ENCODE data around the gene IGF2R.
"Not testable (repeated sequence)": the region's sequence is repeated elsewhere in the genome, so short reads cannot be mapped to it uniquely, and the experiment has no call there.

IGF2R gene

GRCh38 chr6:160140493-160140892 is 171.6 kb downstream of the IGF2R start:
- DNase-seq = not testable (repeated sequence)

GRCh38 chr6:160141001-160141726 is 172.3 kb downstream of the IGF2R start:
- DNase-seq = no peak

- DNase-seq = no peak
Observed at GRCh38 chr6:160142115-160142715, 173.3 kb downstream of the IGF2R start.

- no peak for DNase-seq
Observed at GRCh38 chr6:160146454-160147145, 177.7 kb downstream of the IGF2R start.

- DNase-seq = no peak
Observed at GRCh38 chr6:160147146-160147536, 178.3 kb downstream of the IGF2R start.

GRCh38 chr6:160154471-160154870 is 185.6 kb downstream of the IGF2R start:
- no peak for DNase-seq

GRCh38 chr6:160156842-160157241 is 188.0 kb downstream of the IGF2R start:
- no peak for DNase-seq

- no peak for DNase-seq
Observed at GRCh38 chr6:160160450-160160849, 191.6 kb downstream of the IGF2R start.
